Stimulated activated CD8-positive, alpha-beta memory T cell treated with anti-CD3 and anti-CD28 coated beads, Interleukin-12 subunit alpha, Interleukin-12 subunit beta, amount 100 ng/mL, for 24 hours (primary cell): ENCODE results near the gene TUBGCP5.
"Not testable (repeated sequence)": the region's sequence is repeated elsewhere in the genome, so short reads cannot be mapped to it uniquely, and the experiment has no call there.

Source experiments
- DNase-seq: peaks from one replicate; pipeline ENCODE4 v3.0.0-alpha.2; 2020; ENCODE audit errors: extremely low read depth

TUBGCP5 gene

GRCh38 chr15:23041736-23042135 is 2.4 kb upstream of the TUBGCP5 start:
- not testable (repeated sequence) for DNase-seq

- no peak for DNase-seq
Observed at GRCh38 chr15:23039917-23040281, 530 bp upstream of the TUBGCP5 start.

- no peak for DNase-seq
Observed at GRCh38 chr15:23038726-23039142, 635 bp downstream of the TUBGCP5 start.

- no peak for DNase-seq
Observed at GRCh38 chr15:23035964-23036566, 3.3 kb downstream of the TUBGCP5 start.

- no peak for DNase-seq
Observed at GRCh38 chr15:23033979-23034378, 5.4 kb downstream of the TUBGCP5 start.

GRCh38 chr15:23026218-23026617 is 13.2 kb downstream of the TUBGCP5 start:
- no peak for DNase-seq

GRCh38 chr15:23022156-23022555 is 17.2 kb downstream of the TUBGCP5 start:
- DNase-seq, result no peak

GRCh38 chr15:23014394-23015000 is 24.9 kb downstream of the TUBGCP5 start:
- no peak for DNase-seq

GRCh38 chr15:23013681-23014080 is 25.7 kb downstream of the TUBGCP5 start:
- no peak for DNase-seq

- not testable (repeated sequence) for DNase-seq
Observed at GRCh38 chr15:23012616-23013015, 26.8 kb downstream of the TUBGCP5 start.

- DNase-seq, result no peak
Observed at GRCh38 chr15:23003736-23004135, 35.6 kb downstream of the TUBGCP5 start.

GRCh38 chr15:23002920-23003319 is 36.4 kb downstream of the TUBGCP5 start:
- DNase-seq, result no peak

GRCh38 chr15:22995795-22996194 is 43.6 kb downstream of the TUBGCP5 start:
- DNase-seq, result no peak

- DNase-seq, result no peak
Observed at GRCh38 chr15:22992024-22992326, 47.4 kb downstream of the TUBGCP5 start.

GRCh38 chr15:22989576-22990477 is 49.5 kb downstream of the TUBGCP5 start:
- no peak for DNase-seq

GRCh38 chr15:22988811-22989210 is 50.6 kb downstream of the TUBGCP5 start:
- no peak for DNase-seq

- DNase-seq, result not testable (repeated sequence)
Observed at GRCh38 chr15:22981931-22982330, 57.4 kb downstream of the TUBGCP5 start.

GRCh38 chr15:22981051-22981840 is 58.1 kb downstream of the TUBGCP5 start:
- DNase-seq, result no peak

GRCh38 chr15:22980189-22981050 is 58.9 kb downstream of the TUBGCP5 start, which contains the start of gene CYFIP1:
CYFIP1 (minus strand) TSS chr15:22980368; CDS start chr15:22947285, 33,083 bp downstream.
- DNase-seq, result no peak

- DNase-seq, result no peak
Observed at GRCh38 chr15:22979238-22980188, 59.9 kb downstream of the TUBGCP5 start.
